HTERT RPE-1 (cell line): ENCODE data around the gene PLCH1.

Experiments
- in situ Hi-C: fragments of 300-500 bp; cut with MboI; formaldehyde crosslinking; loops from 4 replicates; pipeline ENCODE4 v1.14.3; 2020; ENCODE audit warnings: low sequenced_read_pairs

PLCH1 gene

GRCh38 chr3:155556531-155556930 lies 188.3 kb downstream of the PLCH1 start:
- in situ Hi-C loops, result no loop called here

- in situ Hi-C loops, result no loop called here
Observed at GRCh38 chr3:155555479-155556060, 189.3 kb downstream of the PLCH1 start.

GRCh38 chr3:155554777-155555451 lies 190.0 kb downstream of the PLCH1 start:
- in situ Hi-C loops, result no loop called here

- in situ Hi-C loops, result no loop called here
Observed at GRCh38 chr3:155553780-155554179, 191.1 kb downstream of the PLCH1 start.

- in situ Hi-C loops, result no loop called here
Observed at GRCh38 chr3:155553326-155553725, 191.5 kb downstream of the PLCH1 start.

- in situ Hi-C loops, result no loop called here
Observed at GRCh38 chr3:155550391-155550790, 194.5 kb downstream of the PLCH1 start.

GRCh38 chr3:155549087-155549486 lies 195.8 kb downstream of the PLCH1 start:
- in situ Hi-C loops, result no loop called here

GRCh38 chr3:155548195-155548594 lies 196.7 kb downstream of the PLCH1 start:
- in situ Hi-C loops, result no loop called here

GRCh38 chr3:155535098-155535497 lies 209.8 kb downstream of the PLCH1 start:
- in situ Hi-C loops, result no loop called here

GRCh38 chr3:155528579-155528978 lies 216.3 kb downstream of the PLCH1 start:
- in situ Hi-C loops, result no loop called here

- in situ Hi-C loops, result no loop called here
Observed at GRCh38 chr3:155525324-155525833, 219.5 kb downstream of the PLCH1 start.

- in situ Hi-C loops, result no loop called here
Observed at GRCh38 chr3:155520463-155520862, 224.4 kb downstream of the PLCH1 start.

GRCh38 chr3:155519078-155519477 lies 225.8 kb downstream of the PLCH1 start:
- in situ Hi-C loops, result no loop called here

- in situ Hi-C loops, result no loop called here
Observed at GRCh38 chr3:155517903-155518302, 227.0 kb downstream of the PLCH1 start.

GRCh38 chr3:155516439-155516838 lies 228.4 kb downstream of the PLCH1 start:
- in situ Hi-C loops, result no loop called here

GRCh38 chr3:155512867-155513261 lies 232.0 kb downstream of the PLCH1 start:
- in situ Hi-C loops, result no loop called here

GRCh38 chr3:155512175-155512866 lies 232.6 kb downstream of the PLCH1 start:
- in situ Hi-C loops, result no loop called here

- in situ Hi-C loops, result no loop called here
Observed at GRCh38 chr3:155504682-155505081, 240.2 kb downstream of the PLCH1 start.

- in situ Hi-C loops, result no loop called here
Observed at GRCh38 chr3:155502630-155503029, 242.2 kb downstream of the PLCH1 start.

GRCh38 chr3:155500194-155500818 lies 244.6 kb downstream of the PLCH1 start:
- in situ Hi-C loops, result no loop called here

- in situ Hi-C loops, result no loop called here
Observed at GRCh38 chr3:155497930-155498647, 246.8 kb downstream of the PLCH1 start.
